Epithelial cell of esophagus (primary cell): Measurements from ENCODE around the gene TTC34.

Experiments
- DNase-seq: peaks from one replicate; pipeline ENCODE4 v3.0.0; 2010; ENCODE audit warnings: low read depth
- H3K4me3 ChIP-seq: 2 replicates; pipeline ENCODE4 v1.5.1; 2011; ENCODE audit warnings: mild to moderate bottlenecking, low read length, control low read depth
- CTCF ChIP-seq: IDR thresholded peaks from 2 replicates; pipeline ENCODE4 v1.5.1; 2011; ENCODE audit warnings: low read depth, mild to moderate bottlenecking, low read length, control low read depth, inconsistent platforms; ENCODE audit not compliant: insufficient read depth; ENCODE audit errors: missing control alignments

Gene TTC34

GRCh38 chr1:2828586-2829250 lies 27.2 kb upstream of the TTC34 start:
- DNase-seq, result no peak
- H3K4me3 ChIP-seq, result no peak overlapping the region
- no peak for TF ChIP-seq CTCF

DNA sequence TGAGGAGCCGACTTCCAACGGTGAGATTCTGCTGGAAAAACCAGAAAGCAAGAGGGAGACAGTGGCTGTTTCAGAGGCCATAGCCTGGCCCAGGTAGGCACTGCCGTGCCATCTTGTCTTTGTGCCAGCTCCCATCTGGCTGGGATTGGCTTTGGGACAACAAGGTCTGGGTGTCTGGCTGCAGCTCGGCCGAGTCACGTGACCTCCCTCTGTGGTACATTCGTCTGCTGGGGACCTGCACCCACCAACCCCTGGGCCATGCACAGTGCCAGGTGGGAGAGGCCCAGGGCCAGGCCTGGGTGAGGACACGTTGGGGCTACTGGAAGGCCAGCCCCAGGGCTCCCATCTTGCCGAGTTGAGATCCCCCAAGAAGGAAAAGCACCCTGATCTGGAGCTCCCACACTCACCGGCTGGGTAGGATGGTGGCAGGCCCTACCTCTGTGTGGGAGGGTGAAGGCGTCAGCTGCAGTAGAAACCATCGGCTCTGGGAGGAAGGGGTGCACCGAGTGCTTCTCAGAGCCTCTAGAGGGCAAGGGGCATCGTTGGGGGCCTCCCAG lies 25.3 kb upstream of the TTC34 start:
- TF ChIP-seq CTCF, result no peak
- no peak overlapping the region for H3K4me3 ChIP-seq
- no peak for DNase-seq

DNA sequence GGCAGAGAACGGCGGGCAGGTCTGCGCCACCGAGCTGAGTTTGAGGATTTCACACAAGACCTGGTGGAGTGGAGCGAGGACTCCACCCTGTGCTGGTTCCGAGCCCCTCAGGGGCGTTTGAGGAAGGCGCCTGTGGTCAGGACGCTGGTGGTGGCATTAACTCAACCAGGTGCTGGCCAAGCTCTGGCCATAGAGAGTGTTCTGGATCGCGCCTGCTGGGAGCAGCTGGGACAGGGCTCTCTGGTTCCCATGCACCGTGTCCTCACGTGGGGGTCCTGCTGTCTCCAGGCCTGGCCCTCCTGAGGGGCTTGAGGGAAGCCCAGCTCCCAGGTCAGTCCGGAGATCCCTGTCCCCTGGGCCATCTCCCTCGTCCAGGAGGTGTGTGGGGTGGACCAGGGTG lies 24.8 kb upstream of the TTC34 start:
- TF ChIP-seq CTCF, result no peak
- DNase-seq, result no peak
- H3K4me3 ChIP-seq, result no peak overlapping the region

- H3K4me3 ChIP-seq, result no peak overlapping the region
- TF ChIP-seq CTCF, result no peak
- no peak for DNase-seq
These were observed 24.1 kb upstream of the TTC34 start for GRCh38 chr1:2825487-2826189.

GRCh38 chr1:2824999-2825398 lies 23.5 kb upstream of the TTC34 start:
- H3K4me3 ChIP-seq, result no peak overlapping the region
- no peak for DNase-seq
- TF ChIP-seq CTCF, result no peak

GRCh38 chr1:2823921-2824610 lies 22.6 kb upstream of the TTC34 start:
- no peak for DNase-seq
- H3K4me3 ChIP-seq, result no peak overlapping the region
- no peak for TF ChIP-seq CTCF
